SKM-1 treated with dmso at 0.1 percent for 144 hours (cell line): ENCODE data around the gene SKOR1.

Experiments
- DNase-seq: peaks from one replicate; lab custom pipeline; 2025; ENCODE audit not compliant: unreplicated experiment; lab: John Stamatoyannopoulos, UW

SKOR1 gene

GRCh38 chr15:67824976-67825880 is at the start of gene SKOR1:
Gene SKOR1 (plus strand): TSS chr15:67825509. CDS start chr15:67825603, 94 bp downstream.
- no peak for DNase-seq

- DNase-seq = no peak
Observed at GRCh38 chr15:67775998-67776397, 49.3 kb upstream of the SKOR1 start.

- DNase-seq = no peak
Observed at GRCh38 chr15:67776600-67776999, 48.7 kb upstream of the SKOR1 start.

- DNase-seq = no peak
Observed at GRCh38 chr15:67777071-67777470, 48.2 kb upstream of the SKOR1 start.

- DNase-seq = no peak
Observed at GRCh38 chr15:67777773-67778172, 47.5 kb upstream of the SKOR1 start.

- no peak for DNase-seq
Observed at GRCh38 chr15:67778968-67779548, 46.3 kb upstream of the SKOR1 start.

- no peak for DNase-seq
Observed at GRCh38 chr15:67779549-67780111, 45.7 kb upstream of the SKOR1 start.

GRCh38 chr15:67781061-67781460 is 44.2 kb upstream of the SKOR1 start:
- no peak for DNase-seq

GRCh38 chr15:67781907-67782690 is 43.2 kb upstream of the SKOR1 start:
- no peak for DNase-seq

- DNase-seq = no peak
Observed at GRCh38 chr15:67782691-67782991, 42.7 kb upstream of the SKOR1 start.

GRCh38 chr15:67783303-67783702 is 42.0 kb upstream of the SKOR1 start:
- no peak for DNase-seq

- DNase-seq = peak; percentile 56
Observed at GRCh38 chr15:67784090-67784781, 41.1 kb upstream of the SKOR1 start.

GRCh38 chr15:67784856-67785430 is 40.4 kb upstream of the SKOR1 start:
- no peak for DNase-seq

- DNase-seq = no peak
Observed at GRCh38 chr15:67785431-67785830, 39.9 kb upstream of the SKOR1 start.

GRCh38 chr15:67786646-67787045 is 38.7 kb upstream of the SKOR1 start:
- no peak for DNase-seq

GRCh38 chr15:67788986-67789385 is 36.3 kb upstream of the SKOR1 start:
- DNase-seq = no peak

GRCh38 chr15:67790610-67791319 is 34.5 kb upstream of the SKOR1 start:
- no peak for DNase-seq

- no peak for DNase-seq
Observed at GRCh38 chr15:67792250-67792942, 32.9 kb upstream of the SKOR1 start.

GRCh38 chr15:67794832-67795574 is 30.3 kb upstream of the SKOR1 start:
- no peak for DNase-seq
